Limb (tissue), 2 donors: ENCODE measurements around the gene POLDIP3.

Experiments
- DNase-seq, 2 donors: peaks; one replicate each; pipeline ENCODE4 v3.0.0-alpha.2; 2016; ENCODE audit errors: extremely low spot score in 2 of 2

The POLDIP3 gene

DNA sequence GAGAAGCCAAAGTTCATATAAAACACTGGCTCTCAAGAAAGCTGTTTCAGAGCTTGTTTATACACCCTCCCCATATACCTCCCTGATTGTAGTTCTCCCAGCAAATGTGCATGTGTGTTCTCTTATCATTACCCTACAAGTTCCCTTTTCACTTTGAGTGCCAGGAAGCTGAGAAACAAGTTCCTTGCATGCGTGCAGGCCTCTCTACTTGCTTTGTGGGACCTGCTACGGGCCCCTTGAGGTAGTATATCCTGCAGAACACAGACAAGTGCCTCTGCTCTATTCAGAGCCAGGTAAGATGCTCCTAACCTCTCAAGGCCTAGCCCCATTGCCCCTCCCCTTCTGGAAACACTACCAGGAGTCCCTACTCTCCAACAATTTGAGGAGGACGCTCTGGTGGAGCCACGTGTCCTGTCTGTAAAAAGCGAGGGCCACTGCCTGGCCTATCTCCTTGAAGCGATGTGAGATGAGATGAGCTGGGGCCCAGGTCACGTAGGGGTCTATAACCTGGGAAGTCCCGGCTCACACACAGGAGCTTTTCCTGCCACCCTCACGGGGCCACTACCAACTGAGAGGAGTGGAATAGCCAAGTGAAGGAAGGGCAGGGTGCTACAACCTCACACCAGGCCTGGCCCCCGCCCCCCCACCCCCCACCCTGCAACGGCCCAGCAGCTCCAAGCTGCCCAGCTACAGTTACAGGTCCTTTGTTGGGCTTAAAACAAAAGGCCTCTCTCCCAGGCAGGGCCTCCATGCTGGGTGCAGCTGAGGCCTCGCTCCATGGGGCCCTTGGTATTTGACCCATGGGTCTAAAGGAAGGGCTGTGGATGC, 28.3 kb upstream of the POLDIP3 start:
- DNase-seq, result no peak

DNA sequence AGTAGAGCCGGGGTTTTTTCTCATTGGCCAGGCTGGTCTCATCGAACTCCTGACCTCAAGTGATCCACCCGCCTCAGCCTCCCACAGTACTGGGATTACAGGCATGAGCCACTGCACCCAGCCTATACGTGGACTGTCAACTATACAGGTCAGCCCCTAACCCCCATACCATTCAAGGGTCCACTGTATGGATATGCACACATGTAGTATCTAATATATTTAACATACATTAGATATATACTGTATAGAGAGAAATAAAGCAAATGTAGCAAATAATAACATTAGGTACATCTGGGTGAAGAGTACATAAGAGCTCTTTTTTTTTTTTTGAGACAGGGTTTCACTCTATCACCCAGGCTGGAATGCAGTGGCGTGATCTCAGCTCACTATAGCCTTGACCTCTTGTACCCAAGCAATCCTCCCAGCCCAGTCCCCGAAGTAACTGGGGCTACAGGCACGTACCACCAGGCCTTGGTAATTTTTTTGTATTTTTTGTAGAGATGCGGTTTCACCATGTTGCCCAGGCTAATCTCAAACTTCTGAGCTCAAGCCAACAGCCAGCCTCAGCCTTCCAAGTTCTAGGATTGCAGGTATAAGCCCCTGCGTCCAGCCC, 27.2 kb upstream of the POLDIP3 start:
- DNase-seq, result no peak

DNA sequence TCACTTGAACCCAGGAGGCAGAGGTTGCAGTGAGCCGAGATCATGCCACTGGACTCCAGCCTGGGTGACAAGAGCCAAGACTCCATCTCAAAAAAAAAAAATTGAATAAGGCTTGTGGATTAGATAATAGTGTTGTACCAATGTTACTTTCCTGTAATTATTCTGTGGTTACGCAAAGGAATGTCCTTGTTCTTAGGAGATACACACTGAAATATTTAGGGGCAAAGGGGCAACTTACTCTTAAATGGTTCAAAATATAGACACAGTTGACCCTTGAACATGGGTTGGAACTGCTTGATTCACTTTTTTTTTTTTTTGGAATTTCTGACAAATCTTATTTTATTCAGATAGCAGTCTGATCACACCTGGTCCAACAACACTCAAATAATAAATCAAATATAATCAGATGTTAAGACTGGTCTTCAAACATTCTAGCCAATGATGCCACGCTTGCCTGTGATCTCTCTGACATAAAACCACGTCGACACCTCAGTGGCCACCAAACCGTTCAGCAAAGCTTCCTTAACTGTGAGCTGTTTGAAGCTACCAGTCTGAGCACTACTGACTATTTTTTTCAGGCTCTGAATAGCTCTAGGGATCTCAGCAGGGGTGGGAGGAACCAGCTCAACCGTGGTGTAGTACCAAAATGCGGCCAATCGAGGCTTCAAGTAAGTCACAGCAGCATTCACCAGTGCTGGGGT, 25.0 kb upstream of the POLDIP3 start:
- no peak for DNase-seq

DNA sequence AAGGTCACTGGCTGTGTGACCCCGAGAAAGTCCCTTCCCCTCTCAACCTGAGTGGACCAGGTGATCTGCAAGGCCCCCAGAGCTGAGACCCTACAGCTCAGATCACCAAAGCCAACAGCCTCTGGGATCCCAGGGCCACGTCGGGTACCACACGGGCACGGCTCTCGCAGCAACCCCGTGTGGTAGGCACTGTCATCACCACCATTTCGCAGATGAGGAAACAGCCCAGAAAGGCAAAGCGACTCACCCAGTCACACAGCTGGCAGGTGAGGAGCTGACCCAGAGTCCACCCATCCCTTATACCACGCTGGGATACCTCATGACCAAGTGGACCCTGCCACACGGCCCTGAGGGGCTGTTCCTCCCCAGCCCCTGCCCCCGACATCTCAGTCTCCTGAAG, 22.9 kb upstream of the POLDIP3 start:
- DNase-seq, result no peak

DNA sequence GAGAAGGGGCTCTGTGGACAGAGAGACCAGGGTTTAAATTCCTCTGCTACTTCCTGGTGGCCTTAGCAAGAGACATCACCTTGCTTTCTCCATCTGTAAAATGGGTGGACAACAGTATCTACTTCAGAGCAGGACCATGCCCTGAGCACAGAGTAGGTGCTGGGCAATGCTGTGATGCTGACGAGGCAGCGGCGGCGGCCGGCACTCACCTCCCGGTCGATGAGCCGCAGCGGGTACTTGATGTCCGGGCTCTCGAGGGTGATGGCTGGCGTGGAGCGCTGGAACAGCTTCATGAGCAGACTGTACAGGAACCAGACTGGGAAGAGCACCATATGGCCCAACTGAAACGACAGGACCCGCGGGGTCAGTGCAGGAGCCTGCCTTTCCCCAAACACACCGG, 21.8 kb upstream of the POLDIP3 start:
- no peak for DNase-seq

- DNase-seq, result no peak
Measured at GRCh38 chr22:42635531-42635930, 20.8 kb upstream of the POLDIP3 start.

GRCh38 chr22:42633013-42633412, 18.3 kb upstream of the POLDIP3 start:
- DNase-seq, result no peak

GRCh38 chr22:42632096-42632495, 17.4 kb upstream of the POLDIP3 start:
- no peak for DNase-seq

GRCh38 chr22:42630901-42631602, 16.4 kb upstream of the POLDIP3 start:
- no peak for DNase-seq

- DNase-seq, result no peak
Measured at GRCh38 chr22:42630211-42630610, 15.5 kb upstream of the POLDIP3 start.

- no peak for DNase-seq
Measured at GRCh38 chr22:42627981-42628380, 13.3 kb upstream of the POLDIP3 start.

DNA sequence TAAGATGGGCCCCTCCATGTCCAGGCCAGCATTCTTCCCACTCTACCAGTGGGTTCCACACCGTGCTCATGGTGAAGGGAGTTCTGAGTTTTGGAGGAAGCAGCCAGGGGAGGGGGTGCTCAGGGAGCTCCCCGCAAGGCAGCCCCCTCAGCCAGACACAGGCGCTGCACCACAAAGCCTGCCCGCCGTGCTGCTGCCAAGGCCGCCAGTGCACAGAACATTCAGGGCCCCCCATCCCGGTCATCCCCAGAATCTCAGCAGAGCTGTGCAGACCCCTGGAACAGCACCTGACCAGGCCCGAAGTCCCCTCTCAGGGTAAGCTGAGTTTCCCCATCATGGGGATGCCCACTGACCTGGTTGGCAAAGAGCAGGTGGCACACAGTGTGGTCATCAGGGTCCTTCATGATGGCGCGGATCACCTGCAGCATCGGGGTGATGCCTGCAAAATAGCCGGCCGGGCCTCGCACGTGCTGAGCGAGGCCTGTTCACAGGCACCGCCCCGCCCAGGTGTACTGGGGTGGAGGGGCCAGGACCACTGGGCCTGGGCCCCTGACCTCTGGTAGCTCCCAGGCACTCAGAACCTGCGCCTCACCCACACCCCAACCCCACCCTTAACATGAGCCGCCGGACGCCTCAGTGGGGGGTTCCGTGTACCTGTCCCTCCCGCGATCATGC, 12.4 kb upstream of the POLDIP3 start:
- DNase-seq, result no peak

GRCh38 chr22:42626431-42626830, 11.7 kb upstream of the POLDIP3 start:
- DNase-seq, result no peak

- DNase-seq, result no peak
Measured at GRCh38 chr22:42625416-42625815, 10.7 kb upstream of the POLDIP3 start.

DNA sequence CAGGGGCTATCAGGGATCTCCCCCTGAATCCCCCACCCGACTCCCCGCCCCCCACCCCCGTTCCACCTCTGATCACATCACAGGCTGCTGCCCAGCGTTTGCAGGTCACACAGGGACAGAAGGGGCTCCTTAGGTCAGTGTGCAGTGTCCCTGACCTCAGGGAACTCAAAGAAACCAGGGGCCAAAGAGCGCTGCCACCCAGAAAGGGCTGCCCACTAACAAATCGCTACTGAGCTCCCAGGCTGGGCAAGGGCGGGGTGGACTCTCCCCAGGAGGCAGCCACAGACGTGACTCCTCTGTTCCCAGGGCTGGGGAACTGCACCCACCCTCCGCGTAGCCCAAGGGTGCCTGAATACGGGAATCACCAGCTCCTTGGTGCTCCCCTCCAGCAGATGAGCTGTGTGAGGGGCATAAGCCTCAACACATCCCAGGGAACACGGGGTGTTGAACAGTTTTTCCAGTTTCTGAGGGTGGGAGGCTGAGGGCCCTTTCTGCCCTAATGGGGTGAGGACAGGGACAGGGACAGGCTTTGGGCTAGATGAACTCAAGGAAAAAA, 9.9 kb upstream of the POLDIP3 start:
- DNase-seq, result no peak

GRCh38 chr22:42623756-42624441, 9.2 kb upstream of the POLDIP3 start:
- DNase-seq, result no peak

DNA sequence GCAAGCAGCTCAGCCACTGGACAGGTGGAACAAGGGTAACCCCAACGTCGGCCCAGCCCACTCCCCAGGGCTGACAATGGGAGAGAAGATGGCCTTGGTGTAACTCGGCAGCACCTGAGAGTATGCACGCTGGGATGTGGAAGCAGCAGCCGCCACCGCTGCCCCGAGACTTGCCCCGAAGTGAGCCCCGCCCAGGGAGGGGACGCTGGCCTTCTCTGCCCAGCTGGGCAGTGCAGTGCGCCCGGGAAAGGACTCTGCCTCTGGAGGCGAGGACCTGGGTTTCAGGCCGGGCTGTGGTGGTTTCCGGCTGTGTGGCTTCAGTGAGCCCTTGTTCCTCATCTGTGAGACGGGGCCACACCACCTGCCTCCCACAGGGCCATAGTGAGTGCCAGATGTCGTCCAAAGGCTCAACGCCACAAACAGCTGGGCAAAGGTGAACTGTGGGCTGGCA, 8.6 kb upstream of the POLDIP3 start:
- DNase-seq, result no peak

DNA sequence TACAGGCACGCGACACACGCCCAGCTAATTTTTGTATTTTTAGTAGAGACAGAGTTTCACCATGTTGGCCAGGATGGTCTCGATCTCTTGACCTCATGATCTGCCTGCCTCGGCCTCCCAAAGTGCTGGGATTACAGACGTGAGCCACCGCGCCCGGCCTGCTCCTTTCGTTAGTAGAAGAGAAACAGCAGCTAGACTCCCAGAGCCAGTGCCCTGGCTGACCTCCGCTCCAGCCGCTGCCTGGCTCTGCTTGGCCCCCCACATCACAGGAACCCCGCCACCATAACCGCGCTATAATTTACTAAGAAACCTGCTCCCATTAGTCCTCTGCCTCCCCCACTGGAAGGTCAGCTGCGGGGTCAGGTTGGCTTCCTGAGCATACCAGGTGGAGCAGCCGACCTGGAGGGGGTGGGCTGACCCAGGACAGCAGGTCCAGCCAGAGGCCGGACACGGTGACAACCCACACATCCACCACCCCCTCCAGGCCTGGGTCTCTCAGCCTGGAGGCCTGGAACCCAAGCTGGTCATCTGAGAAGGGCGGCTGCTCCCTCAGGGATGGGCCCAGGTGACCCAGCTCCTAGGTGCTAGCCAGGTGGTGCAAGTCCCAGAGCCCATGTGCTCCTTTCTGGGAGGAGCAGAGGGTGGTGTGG, 7.5 kb upstream of the POLDIP3 start:
- DNase-seq, result no peak

DNA sequence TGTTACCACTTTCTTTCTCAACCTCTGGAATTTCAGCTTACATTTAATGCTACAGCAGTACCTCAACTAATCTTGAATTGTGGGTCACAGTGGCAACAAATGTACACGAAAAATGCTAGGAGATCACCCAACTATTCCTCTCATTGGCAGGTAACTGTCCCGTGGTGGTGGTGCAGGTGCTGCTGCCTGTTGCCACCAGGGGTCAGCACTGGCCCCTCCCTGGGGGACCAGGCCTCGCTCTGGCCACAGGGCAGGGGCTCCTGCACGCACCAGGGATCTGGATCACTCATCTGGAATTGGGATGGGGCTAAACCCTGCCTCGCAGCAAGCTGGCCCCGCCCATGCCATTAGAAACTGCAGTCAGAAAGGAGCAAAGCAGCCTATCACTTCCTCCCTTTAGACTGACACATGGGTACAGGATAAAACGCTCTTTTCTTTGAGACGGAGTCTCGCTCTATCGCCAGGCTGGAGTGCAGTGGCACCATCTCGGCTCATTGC, 6.9 kb upstream of the POLDIP3 start:
- DNase-seq, result peak in 1 of 2 donors; percentile 79

- DNase-seq, result no peak
Measured at GRCh38 chr22:42620084-42620483, 5.4 kb upstream of the POLDIP3 start.
